ENCODE measurements around the gene VWA3B.
"Not testable (repeated sequence)": the region's sequence is repeated elsewhere in the genome, so short reads cannot be mapped to it uniquely, and the experiment has no call there.

Gene VWA3B

DNA sequence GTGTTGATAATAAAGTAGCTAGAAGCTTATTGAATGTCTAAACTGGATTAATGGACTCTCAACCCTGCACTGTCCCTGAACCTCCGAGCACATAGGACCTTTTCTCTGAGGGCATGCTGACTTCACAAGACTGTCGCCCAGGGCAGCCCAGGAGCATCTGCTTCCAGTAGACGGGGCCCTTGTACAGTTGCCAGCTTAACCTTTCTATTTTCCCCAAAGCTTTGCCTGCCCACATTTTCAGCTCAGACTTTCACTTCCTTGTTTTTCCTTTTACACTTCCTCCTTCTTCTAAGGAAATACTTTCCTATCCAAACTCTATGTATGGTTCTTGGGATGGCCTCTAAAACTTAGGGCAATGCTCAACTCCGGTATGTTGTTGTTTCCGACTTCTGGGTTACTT lies 1.3 kb downstream of the VWA3B start:
- DNase-seq (ENCODE audit: low read depth in 2 of 2): no peak

DNA sequence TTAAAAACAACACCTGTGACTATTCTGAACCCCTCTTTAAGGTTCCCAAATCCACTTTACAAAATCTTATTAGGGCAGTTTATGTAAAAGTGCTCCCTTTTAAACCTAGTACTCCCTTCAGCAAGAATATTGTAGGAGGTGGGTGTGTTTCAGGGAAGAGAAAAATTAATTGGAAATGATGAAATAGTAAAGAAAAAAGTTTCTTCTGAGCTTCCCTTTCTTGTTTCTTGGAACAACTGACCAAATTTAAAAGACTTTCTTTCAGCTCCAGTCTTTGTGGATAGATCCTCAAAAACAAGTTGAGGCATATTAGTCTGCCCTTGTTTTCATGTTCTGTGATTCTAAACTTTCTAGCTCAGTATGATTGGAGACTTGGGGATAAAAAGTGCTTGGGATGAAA lies 3.0 kb downstream of the VWA3B start:
- DNase-seq (ENCODE audit: low read depth in 2 of 2): no peak

DNA sequence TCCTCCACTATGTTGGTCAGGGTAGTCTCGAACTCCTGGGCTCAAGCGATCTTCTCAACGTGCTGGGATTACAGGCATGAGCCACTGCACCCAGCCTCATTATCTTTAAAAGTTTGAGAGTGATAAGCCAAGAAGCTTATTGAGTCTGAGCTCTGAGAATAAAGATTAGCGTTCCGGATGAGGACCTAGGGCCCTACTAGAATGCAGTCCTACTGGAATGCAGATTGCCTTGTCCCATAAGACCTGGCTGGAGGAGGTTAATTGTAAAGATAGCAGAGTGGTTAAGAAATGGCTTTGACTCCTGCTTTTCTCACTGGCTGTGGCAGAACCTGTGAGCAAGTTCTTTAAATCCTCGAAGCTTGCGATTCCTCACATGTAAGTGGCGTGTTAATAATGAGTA lies 4.0 kb downstream of the VWA3B start:
- no peak for DNase-seq (ENCODE audit: low read depth in 2 of 2)

DNA sequence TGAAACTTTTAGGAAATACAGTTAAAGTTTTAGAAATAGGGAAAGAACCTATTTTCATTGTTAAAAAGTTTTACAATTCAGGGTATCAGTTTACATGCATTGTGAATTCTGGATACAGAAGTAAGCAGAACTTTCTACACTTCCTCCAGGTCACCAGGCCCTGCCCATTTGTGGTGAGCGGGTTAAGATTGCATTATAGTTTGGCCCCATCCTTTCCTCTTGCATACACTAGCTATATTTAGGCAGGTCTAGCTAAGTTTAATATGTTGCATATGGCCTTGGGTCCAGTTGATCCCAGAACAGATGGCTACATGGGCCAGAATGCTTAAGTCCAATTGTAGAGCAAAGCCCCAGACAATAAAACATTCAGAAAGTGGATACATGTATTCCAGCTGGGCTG lies 4.8 kb downstream of the VWA3B start:
- DNase-seq (ENCODE audit: low read depth in 2 of 2): no peak

DNA sequence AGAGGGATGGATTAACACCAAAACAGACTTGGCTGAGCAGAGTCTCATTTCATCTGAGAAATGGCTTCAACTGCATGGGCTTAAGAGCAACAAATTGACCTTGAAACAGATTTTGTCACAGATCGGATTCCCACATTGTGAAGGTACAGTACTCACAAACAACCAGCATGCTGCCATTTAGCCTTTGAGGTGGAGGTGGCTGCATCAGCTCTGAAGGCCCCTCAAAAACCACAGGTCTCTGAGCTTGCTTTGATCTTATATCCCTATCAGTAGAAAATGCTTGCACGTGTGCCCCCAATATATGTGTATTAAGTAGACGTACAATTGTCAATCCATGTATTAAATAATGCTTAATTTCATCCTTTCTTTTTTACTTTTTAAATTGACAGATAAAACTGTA lies 6.2 kb downstream of the VWA3B start:
- DNase-seq (ENCODE audit: low read depth in 2 of 2): no peak

DNA sequence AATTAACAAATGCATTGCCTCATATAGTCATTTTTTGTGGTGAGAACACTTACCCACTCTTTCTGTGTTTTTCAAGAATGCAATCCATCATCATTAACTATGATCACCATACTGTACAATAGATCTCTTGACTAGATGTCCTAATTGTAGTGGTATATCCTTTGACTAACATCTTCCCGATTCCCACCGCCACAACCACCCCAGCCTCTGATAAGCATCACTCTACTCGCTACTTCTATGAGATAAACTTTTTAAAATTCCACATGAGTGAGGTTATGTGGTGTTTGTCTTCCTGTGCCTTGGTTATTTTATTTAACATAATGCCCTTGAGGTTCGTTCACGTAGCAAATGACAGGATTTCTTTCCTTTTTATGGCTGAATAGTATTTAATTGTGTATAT lies 6.6 kb downstream of the VWA3B start:
- DNase-seq (ENCODE audit: low read depth in 2 of 2): no peak

DNA sequence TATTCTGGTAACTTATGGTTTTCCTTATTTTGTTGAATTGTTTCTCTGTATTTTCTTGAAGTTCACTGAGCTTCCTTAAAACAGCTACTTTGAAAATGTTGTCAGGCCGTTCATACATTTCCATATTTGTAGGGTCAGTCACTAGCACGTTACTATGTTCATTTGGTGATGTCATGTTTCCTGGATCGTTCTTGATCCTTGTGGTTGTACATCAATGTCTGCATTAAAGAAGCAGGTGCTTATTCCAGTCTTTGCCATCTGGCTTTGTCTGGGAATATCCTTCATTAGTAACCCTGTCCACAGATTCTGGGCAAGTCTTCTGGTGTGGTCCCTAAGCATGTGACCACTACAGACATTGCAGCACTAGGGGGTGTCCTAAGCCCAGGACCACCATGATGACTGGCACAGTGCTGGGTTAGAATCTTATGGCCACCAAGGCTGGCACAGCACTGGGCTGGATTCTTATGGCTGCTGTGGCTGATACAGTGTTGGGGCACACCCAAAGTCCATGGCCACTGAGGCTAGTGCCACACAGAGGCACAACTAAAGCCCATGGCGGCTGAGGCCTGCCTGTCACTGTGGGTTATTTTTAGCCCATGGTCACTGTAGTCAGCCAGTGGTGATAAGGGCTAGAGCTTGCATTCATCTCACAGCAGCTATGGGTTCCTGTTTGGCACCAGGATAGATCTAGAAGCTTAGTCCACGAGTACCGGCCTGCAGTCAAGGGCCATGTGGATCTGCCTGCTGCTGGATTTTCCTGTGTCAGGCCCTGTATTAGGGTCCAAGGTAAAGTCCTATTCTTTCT lies 13.2 kb downstream of the VWA3B start:
- DNase-seq (ENCODE audit: low read depth in 2 of 2): no peak

DNA sequence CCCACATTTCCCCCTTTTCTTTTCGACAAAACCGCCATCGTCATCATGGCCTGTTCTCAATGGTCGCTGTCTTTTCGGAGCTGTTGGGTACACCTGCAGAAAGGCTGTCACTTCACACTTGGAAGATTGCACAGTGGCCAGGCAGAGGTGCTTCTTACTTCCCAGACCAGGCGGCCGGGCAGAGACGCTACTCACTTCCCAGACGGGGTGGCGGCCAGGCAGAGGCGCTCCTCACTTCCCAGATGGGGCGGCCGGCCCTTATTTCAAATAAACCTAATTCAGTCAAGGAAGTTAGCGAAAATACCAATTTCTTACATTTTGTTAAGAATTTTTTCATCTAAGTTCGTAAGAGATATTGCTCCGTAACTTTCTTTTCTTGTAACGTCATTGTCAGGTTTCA lies 15.3 kb downstream of the VWA3B start:
- not testable (repeated sequence) for DNase-seq (ENCODE audit: low read depth in 2 of 2)

DNA sequence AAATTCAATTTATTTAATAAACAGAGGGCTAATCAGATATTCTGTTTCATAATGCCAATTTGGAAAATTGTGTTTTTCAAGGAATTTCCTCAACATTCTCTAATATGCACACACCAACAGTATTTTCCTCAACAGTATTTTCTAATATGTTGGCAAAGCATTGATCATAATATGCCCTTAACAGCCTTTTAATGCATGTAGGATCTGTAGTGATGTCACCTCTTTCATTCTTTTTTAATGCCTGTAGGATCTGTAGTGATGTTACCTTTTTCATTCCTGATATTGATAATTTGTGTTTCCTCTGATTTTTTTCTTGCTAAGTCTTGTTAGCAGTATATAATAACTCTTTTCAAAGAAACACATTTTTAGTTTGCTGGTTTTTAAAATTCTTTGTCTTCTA lies 15.9 kb downstream of the VWA3B start:
- no peak for DNase-seq (ENCODE audit: low read depth in 2 of 2)

DNA sequence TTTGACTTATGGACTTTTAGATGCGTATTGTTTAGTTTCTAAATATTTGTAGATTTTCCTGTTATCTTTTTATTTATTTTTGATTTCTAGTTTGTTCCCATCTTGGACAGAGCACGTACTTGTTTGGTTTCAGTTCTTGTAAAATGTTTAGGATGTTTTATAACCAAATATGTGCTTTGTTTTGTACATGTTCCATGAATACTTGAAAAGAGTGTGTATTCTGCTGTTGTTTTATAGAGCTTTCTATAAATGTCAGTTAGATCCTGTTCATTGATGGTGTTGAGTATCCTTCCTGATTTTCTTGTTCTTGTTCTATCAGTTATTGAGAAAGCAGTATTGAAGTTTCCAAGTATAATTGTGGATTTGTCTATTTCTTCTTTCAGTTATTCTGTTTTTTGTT lies 21.1 kb downstream of the VWA3B start:
- DNase-seq (ENCODE audit: low read depth in 2 of 2): no peak

DNA sequence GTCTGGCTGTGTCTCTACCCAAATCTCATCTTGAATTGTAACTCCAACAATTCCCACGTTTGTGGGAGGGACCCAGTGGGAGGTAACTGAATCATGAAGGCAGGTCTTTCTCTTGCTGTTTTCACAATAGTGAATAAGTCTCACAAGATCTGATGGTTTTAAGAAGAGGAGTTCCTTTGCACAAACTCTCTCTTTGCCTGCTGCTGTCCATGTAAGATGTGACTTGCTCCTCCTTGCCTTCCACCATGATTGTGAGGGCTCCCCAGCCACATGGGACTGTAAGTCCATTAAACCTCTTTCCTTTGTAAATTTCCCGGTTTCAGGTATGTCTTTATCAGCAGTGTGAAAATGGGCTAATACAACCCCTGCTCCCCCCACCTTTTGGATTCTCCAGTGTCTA lies 23.8 kb downstream of the VWA3B start:
- DNase-seq (ENCODE audit: low read depth in 2 of 2): no peak

DNA sequence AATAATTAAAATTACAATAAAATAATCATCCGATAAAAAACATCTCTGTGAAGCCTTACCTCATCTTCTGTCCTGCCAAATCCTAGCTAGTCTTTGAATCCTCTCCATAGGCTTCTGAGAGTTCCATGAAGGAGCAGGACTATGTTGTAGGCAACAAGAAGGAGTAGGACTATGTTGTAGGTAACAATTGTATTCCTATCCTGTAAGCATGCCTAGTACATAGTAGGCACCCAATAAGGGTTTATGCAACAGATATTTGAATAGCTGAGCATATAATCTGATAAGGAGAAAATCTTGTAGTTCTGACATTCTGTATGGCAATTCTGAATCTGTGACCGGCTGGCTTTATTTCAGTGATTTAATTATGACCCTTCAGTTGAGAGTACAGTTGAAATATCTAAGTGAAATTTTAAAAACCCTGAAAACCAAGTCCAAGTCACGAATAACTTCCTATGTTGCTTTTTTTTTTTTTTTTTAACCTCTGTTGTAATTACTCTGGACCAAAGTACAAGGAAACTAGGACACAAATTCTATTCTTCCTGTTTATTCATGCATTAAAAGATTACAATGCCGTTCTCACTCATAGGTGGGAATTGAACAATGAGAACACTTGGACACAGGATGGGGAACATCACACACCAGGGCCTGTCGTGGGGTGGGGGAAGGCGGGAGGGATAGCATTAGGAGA lies 27.8 kb downstream of the VWA3B start:
- DNase-seq (ENCODE audit: low read depth in 2 of 2): no peak

DNA sequence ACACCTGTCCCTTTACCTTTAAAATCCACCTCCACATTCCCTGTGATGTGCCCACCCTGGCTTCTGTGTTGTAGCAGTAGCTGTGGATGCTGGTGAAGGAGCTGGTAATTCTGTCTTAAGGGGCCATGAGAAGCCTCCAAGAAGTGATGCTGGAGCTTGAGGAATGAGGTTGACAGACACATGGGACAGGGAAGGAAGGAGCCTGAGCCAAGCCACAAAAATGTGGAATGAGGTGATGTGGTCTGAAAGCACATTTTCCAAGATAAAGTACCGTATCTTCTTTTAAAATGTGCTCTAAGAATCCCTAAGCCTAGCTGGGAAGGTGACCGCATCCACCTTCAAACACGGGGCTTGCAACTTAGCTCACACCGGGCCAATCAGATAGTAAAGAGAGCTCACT lies 31.2 kb downstream of the VWA3B start:
- no peak for DNase-seq (ENCODE audit: low read depth in 2 of 2)

DNA sequence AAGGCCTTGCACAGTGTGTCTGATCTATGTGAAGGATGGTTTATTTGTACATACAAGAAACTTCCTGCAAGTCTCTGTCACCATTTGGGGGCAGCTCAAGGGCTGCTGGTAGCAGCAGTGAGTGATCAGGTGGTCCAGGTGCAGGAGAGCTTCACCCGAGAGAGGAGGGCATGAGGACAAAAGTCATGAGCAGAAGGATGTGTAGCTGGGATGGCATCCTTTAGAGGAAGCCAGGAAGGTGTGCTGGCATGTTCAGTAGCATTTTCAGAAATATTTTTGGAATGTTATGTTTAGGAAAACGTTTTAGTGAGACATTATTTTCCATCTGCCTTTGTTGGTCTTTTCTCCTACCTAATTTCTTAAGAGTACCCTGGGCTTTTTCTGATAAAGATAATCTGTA lies 31.9 kb downstream of the VWA3B start:
- no peak for DNase-seq (ENCODE audit: low read depth in 2 of 2)

DNA sequence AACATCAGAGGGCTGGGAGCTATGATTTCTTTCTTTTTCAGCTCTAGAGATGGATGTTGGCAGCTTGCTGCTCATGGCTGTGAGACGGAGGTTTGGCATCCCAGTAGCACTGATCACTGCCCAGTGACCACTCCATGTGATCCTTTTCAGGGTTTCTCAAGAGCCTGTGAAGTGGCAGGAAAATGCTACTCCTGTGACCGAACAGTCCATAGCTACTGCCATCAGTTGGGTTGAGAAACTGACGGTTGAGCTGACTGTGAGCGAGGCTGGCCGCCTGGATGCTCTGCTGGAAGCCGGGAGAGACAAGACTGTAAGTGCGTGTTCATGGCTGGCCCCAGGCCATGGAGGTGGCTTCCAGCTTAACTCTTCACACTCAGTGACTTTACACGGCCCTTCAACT lies 34.2 kb downstream of the VWA3B start:
- no peak for DNase-seq (ENCODE audit: low read depth in 2 of 2)

DNA sequence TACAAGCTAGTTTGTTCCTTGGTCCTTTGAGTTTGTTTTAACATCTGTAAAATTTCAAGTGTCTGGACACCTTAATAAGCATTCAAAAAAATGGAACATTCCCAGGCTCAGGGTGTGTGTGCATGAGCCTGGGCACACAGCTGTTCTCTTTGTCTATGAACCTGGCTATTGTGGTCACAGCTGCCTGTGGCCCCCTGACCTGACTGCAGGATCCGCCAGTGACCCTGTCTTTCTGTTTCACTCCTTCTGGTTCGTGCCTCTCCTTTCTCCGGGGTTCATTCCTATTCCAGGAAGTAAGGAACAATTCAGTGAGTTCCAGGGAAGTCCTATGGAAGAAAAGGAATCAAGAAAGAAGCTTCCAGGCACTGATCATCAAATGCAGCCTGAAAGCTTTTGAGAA lies 35.6 kb downstream of the VWA3B start:
- no peak for DNase-seq (ENCODE audit: low read depth in 2 of 2)

DNA sequence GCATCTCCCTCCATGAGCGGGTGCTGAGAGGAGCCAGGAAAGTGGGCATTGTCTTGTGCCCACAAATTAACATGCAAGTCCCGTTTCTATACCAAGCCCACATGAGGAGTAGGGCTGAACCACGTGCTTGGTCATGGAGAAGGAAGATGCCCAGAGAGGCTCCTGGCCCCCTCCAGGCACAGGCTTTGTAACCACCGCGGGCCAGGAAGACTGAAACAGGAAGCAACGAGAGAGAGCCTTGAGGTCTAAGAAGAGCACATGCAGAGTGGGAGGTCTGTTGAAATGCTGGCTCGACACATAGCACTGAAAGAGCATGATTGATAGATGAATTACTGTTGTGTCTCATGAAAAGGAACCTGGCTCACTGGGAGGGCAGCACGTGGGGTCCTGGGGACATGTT lies 36.3 kb downstream of the VWA3B start:
- no peak for DNase-seq (ENCODE audit: low read depth in 2 of 2)

DNA sequence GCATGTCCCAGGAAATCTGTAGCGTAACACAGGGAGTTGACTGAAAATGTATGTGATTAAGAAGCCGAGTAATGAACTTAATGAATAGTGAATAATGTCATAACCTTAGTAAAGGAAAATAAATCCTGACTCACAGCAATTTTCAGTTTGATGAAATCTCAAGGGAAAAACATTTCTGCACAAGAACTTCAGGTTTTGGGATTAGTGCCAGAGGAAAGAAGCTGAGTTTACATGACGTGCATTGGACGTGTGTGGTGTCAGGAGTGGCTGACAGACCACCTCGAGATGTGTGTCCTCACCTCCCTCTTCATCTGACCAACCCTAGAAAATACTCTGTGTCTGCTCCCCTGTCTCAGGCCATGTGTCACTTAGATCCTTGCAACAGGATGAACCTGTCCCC lies 39.1 kb downstream of the VWA3B start:
- DNase-seq (ENCODE audit: low read depth in 2 of 2): no peak

DNA sequence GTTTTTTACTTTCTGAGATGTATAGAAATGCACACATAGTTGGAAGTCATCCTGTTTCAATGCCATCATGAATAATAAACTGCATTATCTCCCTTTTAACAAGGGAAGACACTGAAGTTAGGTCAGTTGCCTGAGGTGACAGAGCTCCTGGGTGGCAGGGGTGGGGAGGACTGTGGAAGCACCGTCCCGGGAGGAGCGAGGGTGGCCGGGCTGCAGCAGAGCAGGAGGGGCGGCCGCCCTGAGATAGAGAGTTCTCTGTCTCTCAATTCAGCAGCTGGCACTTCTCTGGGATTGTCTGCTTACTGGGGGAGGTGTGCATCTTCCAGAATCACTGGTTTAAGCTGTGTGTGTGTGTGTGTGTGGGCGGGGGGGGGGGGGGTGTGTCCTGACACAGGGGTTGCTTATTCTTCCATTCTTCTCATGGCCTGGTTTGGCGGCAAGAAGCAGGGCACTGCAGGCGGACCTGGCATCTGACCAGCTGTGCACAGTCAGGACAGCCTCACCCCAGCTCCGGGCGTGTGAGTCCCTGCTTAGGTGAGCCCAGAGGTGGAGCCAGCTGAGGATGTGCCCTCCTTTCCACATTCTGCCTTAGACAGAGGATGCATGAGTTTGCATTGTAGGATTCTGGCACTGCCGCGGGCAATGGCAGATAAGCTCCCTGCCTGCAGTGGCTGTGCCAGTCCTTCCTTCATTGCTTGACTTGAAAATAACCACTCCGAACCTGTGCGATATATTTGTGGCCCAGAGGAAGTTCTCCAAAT lies 40.4 kb downstream of the VWA3B start:
- DNase-seq (ENCODE audit: low read depth in 2 of 2): no peak

DNA sequence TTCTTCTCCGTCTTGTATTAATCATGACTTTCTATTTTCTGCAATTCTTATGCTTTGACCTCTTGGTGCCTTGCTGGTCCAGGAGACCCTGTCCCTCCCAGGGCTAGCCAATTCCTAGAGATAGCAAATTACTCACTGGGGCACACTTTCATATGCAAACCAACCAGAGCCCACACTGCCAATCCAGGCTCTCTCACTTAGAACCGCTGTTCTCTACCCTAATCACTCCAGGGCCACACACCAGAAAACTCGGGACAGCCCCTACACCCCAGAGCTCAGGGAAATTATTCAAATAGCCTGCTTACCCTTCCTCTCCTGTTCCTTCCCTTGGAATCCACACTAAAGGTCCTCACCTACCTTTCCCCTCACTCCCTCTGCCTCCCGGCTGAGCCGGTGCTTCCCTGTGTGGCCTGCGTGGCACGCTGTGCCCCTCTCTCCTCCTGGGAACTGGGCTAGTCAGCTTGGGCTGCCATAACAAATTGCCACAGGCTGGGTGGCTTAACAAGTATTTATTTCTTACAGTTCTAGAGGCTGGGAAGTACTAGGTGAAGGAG lies 41.7 kb downstream of the VWA3B start:
- DNase-seq (ENCODE audit: low read depth in 2 of 2): no peak

DNA sequence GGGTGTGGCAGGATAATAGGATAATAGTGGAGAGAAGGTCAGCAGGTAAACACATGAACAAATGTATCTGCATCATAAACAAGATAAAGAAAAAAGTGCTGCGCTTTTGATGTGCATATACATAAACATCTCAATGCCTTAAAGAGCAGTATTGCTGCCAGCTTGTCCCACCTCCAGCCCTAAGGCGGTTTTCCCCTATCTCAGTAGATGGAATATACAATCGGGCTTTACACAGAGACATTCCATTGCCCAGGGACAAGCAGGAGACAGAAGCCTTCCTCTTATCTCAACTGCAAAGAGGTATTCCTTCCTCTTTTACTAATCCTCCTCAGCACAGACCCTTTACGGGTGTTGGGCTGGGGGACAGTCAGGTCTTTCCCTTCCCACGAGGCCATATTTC lies 43.1 kb downstream of the VWA3B start:
- DNase-seq (ENCODE audit: low read depth in 2 of 2): not testable (repeated sequence)

DNA sequence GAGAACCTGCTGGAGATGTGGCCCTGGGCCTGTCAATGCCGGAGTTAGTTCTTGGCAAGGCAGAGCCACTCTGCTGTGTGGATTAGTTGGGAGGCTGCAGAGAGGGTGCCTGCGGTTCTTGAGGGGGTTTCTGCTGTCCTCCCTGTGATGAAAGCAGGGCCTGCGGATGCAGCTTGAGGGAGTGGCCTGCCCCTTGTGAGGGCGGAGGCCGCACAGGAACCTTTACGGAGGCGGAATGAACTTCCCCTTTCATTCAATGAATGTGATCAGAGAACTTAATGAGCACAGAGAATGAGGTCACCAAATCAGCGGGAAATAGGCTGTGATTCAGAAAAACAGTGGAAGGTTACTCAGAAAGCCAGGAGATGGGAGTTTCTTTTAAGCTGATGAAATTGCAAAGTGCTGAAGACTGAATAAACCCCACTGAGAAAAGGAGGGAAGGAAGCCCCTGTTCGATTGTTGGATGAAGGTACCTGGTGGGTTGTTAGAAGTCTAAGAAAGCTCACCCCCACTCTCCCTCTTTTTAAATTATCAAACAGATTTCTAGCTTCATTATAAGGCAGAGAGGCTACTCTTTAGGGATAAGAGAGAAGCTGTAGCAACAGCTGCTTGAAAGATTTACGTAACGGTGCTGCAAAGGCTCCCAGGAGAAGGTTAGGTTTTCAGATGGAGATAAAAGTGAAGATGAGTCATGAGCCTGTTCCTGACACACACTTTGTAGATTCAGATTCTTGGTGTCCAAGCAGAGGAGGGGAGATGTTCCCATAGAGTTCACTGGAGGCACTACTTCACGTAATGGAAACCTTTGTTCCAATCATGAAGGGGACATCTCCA lies 47.4 kb downstream of the VWA3B start:
- DNase-seq (ENCODE audit: low read depth in 2 of 2): peak in 1 of 2 donors; percentile 2
